SK-N-SH (cell line): ENCODE measurements around the gene AGK. TPM values are rescaled to one million over a fixed set of nuclear protein-coding genes. Genes with fewer than 3 reads are reported as not detected.

Source experiments
- CTCF ChIA-PET: fragments of 300-600, 350-600 bp; formaldehyde crosslinking; extraction: SDS; loops from one replicate; lab custom pipeline; 2021; lab: Yijun Ruan, JAX
- POLR2A ChIA-PET: fragments of 350-600 bp; sonication (Branson Sonifier 250); formaldehyde crosslinking; extraction: SDS; loops from one replicate; lab custom pipeline; 2020; ENCODE audit warnings: antibody characterized with exemption, inconsistent platforms; lab: Yijun Ruan, JAX
- DNase-seq: peaks from one replicate; pipeline ENCODE4 v3.0.0; 2012
- H2AFZ ChIP-seq: fragments of 200-600 bp; sonication (generic); 2 replicates; pipeline ENCODE4 v1.8.1; 2016; ENCODE audit warnings: antibody characterized with exemption, mild to moderate bottlenecking, low read depth
- H3F3A ChIP-seq: fragments of 200-600 bp; sonication (generic); replicated peaks from 2 replicates; pipeline ENCODE3; 2016; ENCODE audit warnings: antibody characterized with exemption, mild to moderate bottlenecking; ENCODE audit not compliant: insufficient read depth
- H3K27ac ChIP-seq, 2 experiments: fragments of 200-500 bp in 1 of 2; fragments of 200-600 bp in 1 of 2; sonication (Bioruptor generic) in 1 of 2; sonication (generic), shearing (Covaris generic) in 1 of 2; 2 replicates each; pipeline versions ENCODE4 v1.5.1 to v1.6.1; 2014 to 2016; ENCODE audit warnings: low read depth in 2 of 2, inconsistent platforms in 1 of 2, low read length in 1 of 2, mild to moderate bottlenecking in 1 of 2, mixed read lengths in 1 of 2
- H3K27me3 ChIP-seq: fragments of 200-600 bp; sonication (generic), shearing (Covaris generic); 2 replicates; pipeline ENCODE4 v1.6.1; 2016; ENCODE audit warnings: mixed run types; ENCODE audit not compliant: insufficient read depth
- H3K36me3 ChIP-seq, 2 experiments: fragments of 200-500 bp in 1 of 2; fragments of 200-600 bp in 1 of 2; sonication (Bioruptor generic) in 1 of 2; sonication (generic) in 1 of 2; replicated peaks in 1 of 2; 2 replicates each; pipeline versions ENCODE3 to v1.5.1; 2014 to 2016; ENCODE audit warnings: low read length in 1 of 2, mild to moderate bottlenecking in 1 of 2; ENCODE audit not compliant: insufficient read depth in 2 of 2, control insufficient read depth in 1 of 2
- H3K4me1 ChIP-seq, 2 experiments: fragments of 200-500 bp in 1 of 2; fragments of 200-600 bp in 1 of 2; sonication (Bioruptor generic) in 1 of 2; sonication (generic), shearing (Covaris generic) in 1 of 2; 2 replicates each; pipeline versions ENCODE4 v1.5.1 to v1.6.1; 2014 to 2016; ENCODE audit warnings: low read depth in 1 of 2, low read length in 1 of 2, mixed run types in 1 of 2; ENCODE audit not compliant: insufficient read depth in 2 of 2, control insufficient read depth in 1 of 2
- H3K4me2 ChIP-seq: fragments of 200-600 bp; sonication (generic), shearing (Covaris generic); 2 replicates; pipeline ENCODE4 v1.6.1; 2017; ENCODE audit warnings: mixed run types
- H3K4me3 ChIP-seq, 2 experiments: fragments of 200-500 bp in 1 of 2; fragments of 200-600 bp in 1 of 2; sonication (Bioruptor generic) in 1 of 2; sonication (generic), shearing (Covaris generic) in 1 of 2; 2 replicates each; pipeline versions ENCODE4 v1.5.1 to v1.8.1; 2014 to 2016; ENCODE audit warnings: low read depth in 2 of 2, inconsistent platforms in 1 of 2, low read length in 1 of 2, mild to moderate bottlenecking in 1 of 2, mixed read lengths in 1 of 2, moderate library complexity in 1 of 2
- H3K79me2 ChIP-seq: fragments of 200-600 bp; sonication (generic); 2 replicates; pipeline ENCODE4 v1.8.1; 2017; ENCODE audit warnings: mild to moderate bottlenecking; ENCODE audit not compliant: insufficient read depth
- H3K9ac ChIP-seq: fragments of 200-600 bp; sonication (generic); 2 replicates; pipeline ENCODE4 v1.6.1; 2017; ENCODE audit warnings: mixed run types
- H3K9me2 ChIP-seq: fragments of 200-600 bp; sonication (generic); 2 replicates; pipeline ENCODE4 v1.6.1; 2017; ENCODE audit warnings: mixed run types
- H3K9me3 ChIP-seq: fragments of 200-600 bp; sonication (generic); 2 replicates; pipeline ENCODE4 v1.6.1; 2017; ENCODE audit warnings: mixed run types, mild to moderate bottlenecking, moderate library complexity
- H4K20me1 ChIP-seq: fragments of 200-600 bp; sonication (generic); 2 replicates; pipeline ENCODE4 v1.6.1; 2017; ENCODE audit warnings: mild to moderate bottlenecking, mixed run types; ENCODE audit not compliant: insufficient read depth
- CHD2 ChIP-seq: fragments of 150-350 bp; IDR thresholded peaks from 2 replicates; pipeline ENCODE4 v1.6.1; 2018; ENCODE audit warnings: low read length; ENCODE audit not compliant: partially characterized antibody
- ELF1 ChIP-seq: IDR thresholded peaks from 2 replicates; pipeline ENCODE4 v1.4.0; 2012
- EP300 ChIP-seq, 2 experiments: IDR thresholded peaks; 2 replicates each; pipeline versions ENCODE4 v1.4.0 to v1.6.1; 2012; ENCODE audit warnings: borderline replicate concordance in 1 of 2, low read depth in 1 of 2, low read length in 1 of 2
- GABPA ChIP-seq: IDR thresholded peaks from 2 replicates; pipeline ENCODE4 v1.4.0; 2012; ENCODE audit warnings: low read depth, mild to moderate bottlenecking
- IRF3 ChIP-seq: fragments of 150-350 bp; IDR thresholded peaks from 2 replicates; pipeline ENCODE4 v1.6.1; 2016; ENCODE audit warnings: mild to moderate bottlenecking, low read depth, low read length
- MAX ChIP-seq: IDR thresholded peaks from 2 replicates; pipeline ENCODE4 v1.4.0; 2012; ENCODE audit warnings: low read depth
- MXI1 ChIP-seq: IDR thresholded peaks from 2 replicates; pipeline ENCODE4 v1.6.1; 2012; ENCODE audit warnings: mild to moderate bottlenecking, low read depth, low read length, improper control_type of control experiment
- NFIC ChIP-seq: IDR thresholded peaks from 2 replicates; pipeline ENCODE4 v1.4.0; 2012; ENCODE audit warnings: borderline replicate concordance
- POLR2AphosphoS5 ChIP-seq: IDR thresholded peaks from 2 replicates; pipeline ENCODE4 v1.6.1; 2012; ENCODE audit warnings: low read depth, low read length
- RCOR1 ChIP-seq: fragments of 150-350 bp; IDR thresholded peaks from 2 replicates; pipeline ENCODE4 v1.6.1; 2017; ENCODE audit warnings: antibody characterized with exemption, low read length
- REST ChIP-seq: IDR thresholded peaks from 2 replicates; pipeline ENCODE4 v1.6.1; 2012; ENCODE audit warnings: mild to moderate bottlenecking, low read depth, low read length, moderate library complexity
- RFX5 ChIP-seq: IDR thresholded peaks from 2 replicates; pipeline ENCODE4 v1.6.1; 2012; ENCODE audit warnings: mild to moderate bottlenecking, improper control_type of control experiment, low read length
- USF2 ChIP-seq: fragments of 150-350 bp; IDR thresholded peaks from 2 replicates; pipeline ENCODE4 v1.6.1; 2017; ENCODE audit warnings: antibody characterized with exemption, low read length, low read depth, borderline replicate concordance
- YY1 ChIP-seq: IDR thresholded peaks from 2 replicates; pipeline ENCODE4 v1.4.0; 2012; ENCODE audit warnings: low read depth, mild to moderate bottlenecking
- WGBS: methylation state at CpG from one replicate; pipeline ENCODE4 v1.1.6; 2017; ENCODE audit warnings: low lambda C conversion rate; 5-methylcytosine and 5-hydroxymethylcytosine counted together
- polyA plus RNA-seq, 3 experiments: library from polyadenylated mRNA; depleted of rRNA; stranded (reverse); fragments of >200 nt; gene quantifications; 2 replicates each; pipeline ENCODE4 v1.2.3, GENCODE V29; 2012

AGK gene
- polyA plus RNA-seq, 1 of the 3 experiments (the other 2 are of a cell fraction): 45.7 TPM

- Histone ChIP-seq H3F3A (no peaks in the 10 kb centered on the region), H4K20me1 (no peaks in the 10 kb centered on the region), H3K9me3 (no peaks in the 10 kb centered on the region), H3K79me2 (no peaks in the 10 kb centered on the region), H3K36me3 (no peaks in the 10 kb centered on the region), H3K4me3 (no peak overlapping the region), H3K9ac (no peak overlapping the region)
- DNase-seq: no peak
- POLR2A ChIA-PET: no interaction called here
- TF ChIP-seq GABPA (no peak), RFX5 (no peak), MAX (no peak), MXI1 (no peak), EP300 (IDR thresholded peaks at IDR 0.05; ENCODE audit: borderline replicate concordance in 1 of 2, low read depth in 1 of 2, low read length in 1 of 2) (no peak), YY1 (no peak), RCOR1 (no peak), REST (no peak), POLR2AphosphoS5 (no peak), CHD2 (no peak), USF2 (no peak), IRF3 (no peak), NFIC (no peak), ELF1 (no peak)
- TF ChIP-seq, all 33 proteins: peak for 0
- WGBS: 78% methylated on average over 3 of the region's 3 CpGs
- no peak overlapping the region for H3K27ac ChIP-seq
- H3K27me3 ChIP-seq: no peaks in the 10 kb centered on the region; the same call in 1 of the 2 replicates
- H3K4me1 ChIP-seq: peaks cover 0 to 2% of the 10 kb centered on the region in 2 experiments; a peak in 1 of 4 replicates
- H3K9me2 ChIP-seq: no peaks in the 10 kb centered on the region
- H3K4me2 ChIP-seq: no peak overlapping the region
- no peak overlapping the region for H2AFZ ChIP-seq
- CTCF ChIA-PET: interaction anchor here (0.9 to 1.4 kb wide), 3 partner anchors 122 to 457 kb away, joined by 3 to 4 read pairs (median 3); no protein-coding TSS in a partner anchor
Measured at GRCh38 chr7:141528399-141528798, 22.8 kb upstream of the AGK start.
